GM19351 (cell line): ENCODE data around the gene CITED2.

ENCODE experiments used
- ATAC-seq: cut with Tn5 transposase; IDR thresholded peaks from one replicate; pipeline ENCODE4 v1.9.1; 2021; ENCODE audit warnings: mild to moderate bottlenecking, moderate library complexity; ENCODE audit not compliant: unreplicated experiment

Gene CITED2

GRCh38 chr6:139334806-139335446 is 39.5 kb downstream of the CITED2 start:
- no peak for ATAC-seq

- ATAC-seq, result no peak
Observed at GRCh38 chr6:139330826-139331500, 43.5 kb downstream of the CITED2 start.

GRCh38 chr6:139330306-139330705 is 44.1 kb downstream of the CITED2 start:
- no peak for ATAC-seq

GRCh38 chr6:139329224-139329623 is 45.2 kb downstream of the CITED2 start:
- no peak for ATAC-seq

GRCh38 chr6:139327038-139327437 is 47.4 kb downstream of the CITED2 start:
- ATAC-seq, result peak; percentile 53

GRCh38 chr6:139325686-139326085 is 48.8 kb downstream of the CITED2 start:
- no peak for ATAC-seq

- ATAC-seq, result peak; percentile 53
Observed at GRCh38 chr6:139325125-139325524, 49.3 kb downstream of the CITED2 start.

GRCh38 chr6:139324301-139324555 is 50.2 kb downstream of the CITED2 start:
- no peak for ATAC-seq

GRCh38 chr6:139323511-139324300 is 50.7 kb downstream of the CITED2 start:
- peak; percentile 34 for ATAC-seq
